GM18508 (cell line): ENCODE measurements around the gene PDE6H.

ENCODE experiments used
- ATAC-seq: cut with Tn5 transposase; IDR thresholded peaks from one replicate; pipeline ENCODE4 v1.9.1; 2021; ENCODE audit warnings: moderate number of reproducible peaks; ENCODE audit not compliant: insufficient read depth, unreplicated experiment

The PDE6H gene

DNA sequence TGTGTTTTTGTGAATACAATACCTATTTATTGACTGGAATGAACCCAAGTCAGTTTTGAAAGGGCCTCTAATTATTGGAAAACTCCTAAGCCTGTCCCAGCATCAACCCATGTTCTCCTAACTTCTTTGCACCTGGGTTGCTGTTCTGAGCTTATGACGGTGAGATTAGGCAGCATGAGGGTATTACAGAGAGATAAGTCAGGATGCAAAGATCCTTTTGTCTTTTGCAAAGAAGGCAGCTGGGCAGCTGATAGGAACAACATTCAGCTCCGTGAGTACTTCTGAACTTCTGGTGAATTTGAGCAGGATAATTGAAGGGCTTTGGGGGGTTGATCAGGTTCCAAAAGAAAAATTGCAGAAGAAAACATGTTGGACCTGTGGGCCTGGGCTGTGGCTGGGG is at the start of gene PDE6H:
PDE6H (plus strand) TSS at position 227 of the 400 bp plus-strand sequence. CDS start 4,971 bp downstream, outside the sequence.
- ATAC-seq, result no peak

DNA sequence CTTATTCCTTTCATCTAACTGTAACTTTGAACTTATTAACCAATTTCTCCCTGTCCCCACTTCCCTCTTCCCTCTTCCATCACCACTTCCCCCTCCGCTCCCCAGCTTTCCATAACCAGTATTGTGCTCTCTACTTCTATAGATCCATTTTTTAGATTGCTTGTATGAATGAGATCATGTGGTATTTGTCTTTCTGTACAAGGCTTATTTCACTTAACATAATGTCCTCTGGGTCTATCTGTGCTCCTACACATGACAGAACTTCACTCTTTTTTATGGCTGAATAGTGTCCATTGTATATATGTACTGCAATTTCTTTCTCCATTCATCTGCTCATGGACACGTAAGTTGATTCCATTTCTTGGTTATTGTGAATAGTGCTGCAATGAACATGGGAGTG is 48.9 kb upstream of the PDE6H start:
- no peak for ATAC-seq

DNA sequence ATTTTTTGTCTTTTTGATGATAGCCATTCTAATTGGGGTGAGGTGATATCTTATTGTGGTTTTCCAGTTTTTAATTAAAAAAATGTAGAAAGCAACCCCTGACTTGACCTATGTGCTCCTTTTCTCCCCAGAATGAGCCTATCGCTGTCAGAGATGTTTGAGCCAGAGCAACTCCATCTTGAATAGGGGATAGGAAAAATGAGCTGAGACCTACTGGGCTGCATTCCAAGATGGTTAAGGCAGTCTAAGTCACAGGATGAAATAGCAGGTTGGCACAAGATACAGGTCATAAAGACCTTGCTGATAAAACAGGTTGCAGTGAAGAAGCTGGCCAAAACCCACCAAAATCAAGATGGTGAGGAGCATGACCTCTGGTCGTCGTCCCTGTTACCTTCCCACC is 48.3 kb upstream of the PDE6H start:
- ATAC-seq, result no peak

DNA sequence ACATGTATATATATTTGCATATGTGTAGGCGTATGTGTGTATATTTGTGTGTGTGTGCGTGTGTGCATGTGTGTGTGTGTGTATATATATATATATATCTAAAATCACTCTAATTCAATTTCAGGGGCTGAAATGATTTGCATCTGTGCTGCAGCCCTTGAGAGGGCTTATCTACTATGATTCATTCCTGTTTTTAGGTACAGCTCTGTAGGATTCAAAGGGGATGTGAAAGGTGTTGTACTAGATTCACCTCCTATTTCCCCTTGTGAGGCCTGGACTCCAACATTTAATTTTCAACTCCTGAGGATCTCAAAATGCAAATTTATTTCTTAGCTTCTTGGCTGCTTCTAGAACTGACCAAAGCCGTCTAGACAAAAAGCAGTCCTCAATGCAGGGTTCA is 45.6 kb upstream of the PDE6H start:
- no peak for ATAC-seq

DNA sequence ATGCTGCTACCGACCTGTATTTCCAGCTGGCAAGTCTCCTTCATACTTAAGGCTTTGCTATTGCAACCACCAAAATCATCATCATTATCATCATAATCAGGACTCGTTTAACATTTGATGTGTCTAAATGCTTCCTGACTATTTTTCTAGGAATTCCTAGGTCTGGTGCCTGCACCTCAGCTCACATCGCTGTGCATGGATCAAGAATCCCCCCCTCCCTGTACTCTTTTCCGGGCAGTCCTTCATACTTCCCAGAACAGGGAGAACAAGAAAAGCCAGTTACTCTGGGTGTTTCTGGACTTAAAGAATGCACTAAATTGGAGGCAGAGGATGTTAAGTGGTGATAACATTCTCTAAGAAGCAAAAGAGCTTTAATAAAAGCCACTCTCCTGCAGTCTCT is 43.9 kb upstream of the PDE6H start:
- ATAC-seq, result no peak

DNA sequence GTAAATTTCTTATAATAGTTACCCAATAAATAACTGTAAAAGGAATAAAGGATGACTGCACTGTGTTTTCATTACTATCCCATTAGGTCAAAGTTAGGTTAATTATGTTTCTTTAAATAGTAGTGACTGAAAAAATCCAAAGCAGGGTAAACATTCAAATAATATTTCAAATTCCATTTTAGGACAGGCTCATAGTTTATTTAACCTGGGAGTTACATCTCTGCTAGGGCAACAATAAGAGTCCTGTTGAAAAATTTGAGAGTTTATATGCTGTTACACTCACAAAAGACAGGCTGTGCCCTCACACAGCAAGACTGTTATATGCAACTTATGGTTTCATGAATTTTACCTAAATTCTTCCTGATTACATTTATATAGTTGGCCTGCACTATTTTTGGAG is 42.5 kb upstream of the PDE6H start:
- ATAC-seq, result no peak

DNA sequence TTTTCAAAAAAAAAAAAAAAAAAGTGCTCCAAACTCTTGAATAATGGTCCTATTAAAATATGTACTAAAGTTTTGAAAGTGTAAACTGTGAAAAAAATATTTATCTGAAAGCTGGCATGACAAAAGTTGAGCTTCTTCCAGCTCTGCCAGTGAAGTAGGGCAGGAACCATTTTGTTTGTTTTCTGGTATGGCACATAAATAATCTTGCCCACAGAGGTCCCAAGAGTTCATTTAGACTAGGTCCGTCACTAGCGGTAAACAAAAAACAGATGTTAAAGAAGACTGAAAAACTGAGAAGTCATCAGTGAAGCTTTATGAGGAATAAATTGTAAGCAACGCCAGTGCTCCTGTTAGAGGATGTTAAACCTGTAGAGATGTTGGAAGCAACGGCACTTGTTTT is 41.5 kb upstream of the PDE6H start:
- no peak for ATAC-seq

DNA sequence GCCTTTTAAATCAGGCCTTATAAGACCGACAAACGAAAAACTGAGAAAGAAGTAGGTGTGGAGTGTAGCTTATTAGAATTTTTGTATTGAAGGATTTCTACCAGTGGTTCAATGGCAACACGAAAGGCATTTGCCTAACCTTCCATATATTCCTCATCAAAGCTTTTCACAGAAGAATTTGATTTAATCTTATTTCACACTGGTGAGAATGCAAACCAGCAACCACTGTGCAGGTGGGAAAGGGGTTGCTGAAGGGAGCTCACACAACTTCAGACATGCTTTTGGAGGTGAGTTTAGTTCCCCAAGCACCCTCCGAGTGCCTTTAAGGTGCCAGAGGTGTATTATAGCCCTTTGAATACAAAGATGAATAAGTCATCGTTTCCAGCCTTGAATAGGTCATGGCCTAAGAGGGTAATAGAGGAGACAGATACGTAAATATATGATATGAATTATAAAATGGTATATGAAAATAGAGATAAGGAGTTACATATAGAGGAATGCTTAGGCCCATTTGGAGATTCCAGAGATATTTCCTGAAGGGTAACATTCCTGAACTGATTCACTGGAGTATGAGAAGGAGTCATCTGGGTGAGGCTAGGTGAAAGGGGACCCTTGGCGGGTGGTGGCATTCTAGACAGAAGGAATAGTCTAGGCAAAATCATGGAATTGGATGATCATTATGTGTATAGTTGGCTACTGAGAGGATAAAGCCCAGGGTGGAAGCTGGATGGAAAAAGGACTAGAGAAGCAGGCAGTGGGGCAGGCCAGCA is 40.9 kb upstream of the PDE6H start:
- ATAC-seq, result no peak

DNA sequence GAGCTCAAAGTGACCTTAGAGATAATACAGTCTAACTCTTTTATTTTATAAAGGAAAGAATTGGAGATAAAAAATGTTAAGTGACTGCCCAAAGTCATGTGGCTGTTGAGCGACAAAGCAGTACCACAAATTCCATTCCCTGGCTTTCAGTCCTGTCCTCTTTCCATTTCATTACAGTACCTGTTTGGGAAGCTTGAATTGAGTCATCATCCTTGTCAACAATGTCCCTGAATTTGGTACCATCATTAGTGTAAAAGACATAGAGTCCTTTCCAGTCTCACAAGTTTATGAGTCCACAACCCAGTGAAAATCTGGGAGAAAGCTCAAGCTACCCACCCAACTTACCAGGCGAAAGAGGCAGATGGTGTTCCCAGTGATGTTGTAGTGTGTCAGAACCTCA is 38.3 kb upstream of the PDE6H start:
- no peak for ATAC-seq

DNA sequence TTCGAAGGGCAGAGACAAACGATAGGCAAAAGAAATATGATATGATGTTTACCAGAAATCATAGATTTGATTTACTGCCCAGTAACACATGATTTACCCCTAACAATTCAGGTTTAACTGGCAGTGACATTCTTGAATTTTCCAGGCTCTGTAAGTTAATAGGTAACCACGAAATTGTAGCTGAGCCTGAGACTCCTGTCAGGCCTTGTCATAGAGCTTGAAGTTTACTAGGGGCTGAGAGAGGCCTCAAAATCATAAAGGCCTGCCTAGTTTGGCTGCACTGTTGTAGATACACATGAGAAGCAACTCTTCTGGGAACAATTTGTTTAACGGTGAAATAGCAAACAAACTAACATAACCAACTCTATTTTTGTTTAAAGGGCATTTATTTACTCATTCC is 37.8 kb upstream of the PDE6H start:
- ATAC-seq, result no peak

DNA sequence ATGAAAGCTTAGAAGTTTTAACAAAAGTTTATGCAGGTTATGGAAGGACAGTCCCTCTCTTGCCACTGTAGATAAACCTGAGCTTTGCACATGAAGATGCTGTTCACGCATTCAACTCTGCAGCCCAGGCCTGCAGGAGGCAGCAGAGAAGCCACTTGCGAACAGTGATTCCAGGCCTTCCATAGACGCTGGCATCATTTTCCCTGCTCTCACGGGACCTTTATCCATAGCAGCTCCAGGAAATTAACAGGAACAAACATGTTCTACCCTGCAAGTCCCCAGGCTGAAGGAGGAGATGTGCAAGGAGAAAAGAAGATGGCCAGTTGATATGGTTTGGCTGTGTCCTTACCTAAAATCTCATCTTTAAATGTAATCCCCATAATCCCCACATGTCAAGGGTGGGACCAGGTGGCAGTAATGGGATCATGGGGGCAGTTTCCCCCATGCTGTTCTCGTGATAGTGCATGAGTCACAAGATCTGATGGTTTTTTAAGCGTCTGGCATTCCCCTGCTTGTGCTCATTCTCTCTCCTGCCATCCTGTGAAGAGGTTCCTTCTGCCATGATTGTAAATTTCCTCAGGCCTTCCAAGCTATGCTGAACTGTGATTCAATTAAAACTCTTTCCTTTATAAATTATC is 36.5 kb upstream of the PDE6H start:
- no peak for ATAC-seq

DNA sequence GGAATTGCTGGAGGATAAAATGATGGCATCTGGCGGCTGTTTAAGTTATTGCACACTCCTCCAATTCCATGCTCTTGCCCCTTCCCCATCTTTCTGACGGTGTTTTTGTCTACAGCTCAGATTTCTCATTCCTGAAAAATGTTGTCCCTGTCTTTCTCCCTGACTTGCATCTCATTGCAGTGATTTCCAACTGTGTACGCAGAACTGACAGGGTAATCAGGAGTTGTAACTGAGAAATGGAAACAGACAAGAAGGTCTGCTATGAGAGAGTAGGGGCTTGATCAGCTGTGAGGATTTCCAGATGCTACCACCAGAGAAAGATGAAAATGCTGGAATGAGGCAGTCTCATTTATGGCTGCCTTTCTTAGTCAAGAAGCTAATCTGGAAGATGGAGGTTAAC is 35.8 kb upstream of the PDE6H start:
- ATAC-seq, result no peak

DNA sequence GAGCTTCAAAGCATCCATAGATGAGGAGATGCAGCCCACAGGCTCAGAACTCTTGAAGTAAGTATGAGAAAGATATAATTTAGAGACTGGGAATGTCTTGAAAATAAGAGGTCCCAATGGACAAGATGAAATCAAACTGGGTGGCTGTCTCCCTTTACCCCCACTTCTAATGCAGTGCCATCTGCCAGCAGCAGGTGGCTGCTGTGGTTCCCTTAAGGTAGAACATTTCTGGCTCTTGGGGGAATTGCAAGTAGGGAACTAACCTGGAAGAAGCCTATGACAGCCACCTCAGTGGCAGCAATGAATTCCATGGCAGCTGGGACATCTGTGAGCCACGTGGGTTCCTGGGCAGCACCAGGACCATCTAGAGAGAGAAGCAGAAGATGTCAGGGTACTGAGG is 35.2 kb upstream of the PDE6H start:
- ATAC-seq, result no peak

DNA sequence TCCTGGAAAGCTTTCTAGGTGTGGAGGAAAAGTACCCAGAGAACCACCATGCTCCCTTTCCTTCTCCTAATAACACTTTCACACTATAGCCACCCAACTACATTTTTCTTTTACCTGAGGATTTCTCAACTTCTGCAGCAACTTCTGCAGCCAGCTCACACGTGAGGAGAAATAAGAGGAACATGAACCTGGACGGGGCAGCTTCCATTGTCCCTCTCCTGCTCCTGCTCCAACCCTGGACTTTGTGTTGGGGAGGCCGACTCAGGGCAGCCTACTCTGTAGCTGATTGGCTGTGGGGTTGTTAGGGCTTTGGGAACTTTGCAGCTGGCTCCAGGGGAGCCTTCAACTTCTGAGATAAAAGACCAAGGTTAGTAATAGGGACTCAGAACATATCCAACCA is 34.5 kb upstream of the PDE6H start, which contains the start of gene ERP27:
ERP27 (minus strand) TSS at position 237 of the 400 bp plus-strand sequence; CDS start at position 208, 29 bp downstream.
- ATAC-seq, result no peak

DNA sequence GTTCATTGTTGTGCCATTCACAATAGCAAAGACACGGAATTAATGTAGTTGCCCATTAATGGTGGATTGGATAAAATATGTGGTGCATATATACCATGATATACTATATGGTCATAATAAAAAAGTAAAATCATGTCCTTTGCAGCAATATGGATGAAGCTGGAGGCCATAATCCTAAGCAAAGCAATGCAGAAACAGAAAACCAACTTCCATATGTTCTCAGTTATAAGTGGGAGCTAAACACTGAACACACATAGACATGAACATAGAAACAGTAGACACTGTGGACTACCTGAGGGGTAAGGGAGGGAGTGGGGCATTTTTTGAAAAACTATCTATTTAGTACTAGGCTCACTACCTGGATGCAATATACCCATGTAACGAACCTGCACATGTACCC is 31.5 kb upstream of the PDE6H start:
- no peak for ATAC-seq

DNA sequence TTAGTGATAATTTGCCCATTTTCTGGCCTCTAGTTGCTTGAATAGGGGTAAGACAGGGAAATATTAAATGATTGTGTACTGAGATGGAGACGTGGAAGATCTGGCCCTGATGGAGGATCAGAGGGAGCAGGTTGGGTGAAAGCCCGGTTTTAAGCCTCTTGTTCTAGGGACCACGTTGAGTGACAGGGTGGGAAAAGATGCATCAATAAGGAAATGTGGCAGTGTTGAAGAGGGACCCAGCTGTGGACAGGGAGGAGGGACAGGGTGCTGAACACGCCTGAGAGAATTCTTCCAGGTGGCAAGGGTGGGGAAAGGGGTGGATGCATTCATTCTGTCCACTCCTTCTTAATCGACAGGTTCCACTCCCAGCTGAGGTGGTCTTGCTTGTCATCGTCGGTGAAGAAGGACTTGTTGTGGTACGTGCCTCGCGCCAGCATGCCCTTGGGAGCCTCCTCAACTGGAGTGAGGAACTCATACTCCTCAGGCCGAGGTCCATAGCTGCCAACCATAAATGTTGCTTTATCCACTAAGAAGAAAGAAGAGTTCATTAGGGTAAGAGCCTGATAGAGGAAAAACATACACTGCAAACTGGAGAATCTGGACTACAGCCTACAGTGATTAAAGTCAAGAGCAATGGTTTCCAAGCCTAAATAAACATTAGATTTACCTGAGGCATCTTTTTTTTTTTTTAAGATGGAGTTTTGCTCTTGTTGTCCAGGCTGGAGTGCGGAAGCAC is 30.5 kb upstream of the PDE6H start:
- ATAC-seq, result no peak

DNA sequence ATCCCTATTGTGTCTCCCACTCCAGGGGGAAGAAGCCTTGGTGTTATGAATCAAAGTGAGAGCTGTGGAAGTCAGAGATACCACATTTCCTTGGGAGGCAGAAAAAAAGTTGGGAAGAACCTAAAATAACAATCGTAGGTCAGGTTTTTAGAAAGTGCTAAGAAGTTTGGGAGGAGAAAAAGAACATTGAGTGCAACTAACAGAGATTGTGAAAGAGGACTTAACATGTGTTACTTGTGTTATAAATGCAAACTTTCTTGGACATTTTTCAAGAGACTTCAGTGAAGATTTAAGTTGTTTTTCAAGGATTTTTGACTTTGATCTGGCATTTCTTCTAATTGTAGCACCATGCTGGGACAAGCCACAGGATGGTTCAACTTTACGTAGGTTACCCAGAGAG is 26.7 kb upstream of the PDE6H start:
- no peak for ATAC-seq

DNA sequence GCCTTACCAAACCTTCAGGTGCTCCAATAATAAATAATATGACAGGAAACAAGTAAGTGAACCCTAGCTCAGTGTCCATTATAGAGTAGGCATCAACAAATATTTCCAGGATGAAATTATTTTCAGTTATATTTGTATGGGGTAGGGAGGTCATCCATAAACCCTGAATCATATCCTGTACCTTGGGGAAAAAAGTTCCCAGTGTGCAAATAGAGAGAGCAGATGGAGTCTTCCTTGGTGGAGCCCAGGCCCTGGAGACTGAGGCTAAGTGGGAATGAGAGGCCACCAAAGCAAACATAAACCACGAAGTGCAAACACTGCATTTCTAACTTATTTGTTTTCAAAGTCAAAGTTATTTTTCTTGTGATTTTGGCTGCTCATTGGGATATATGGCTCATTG is 26.0 kb upstream of the PDE6H start:
- no peak for ATAC-seq

DNA sequence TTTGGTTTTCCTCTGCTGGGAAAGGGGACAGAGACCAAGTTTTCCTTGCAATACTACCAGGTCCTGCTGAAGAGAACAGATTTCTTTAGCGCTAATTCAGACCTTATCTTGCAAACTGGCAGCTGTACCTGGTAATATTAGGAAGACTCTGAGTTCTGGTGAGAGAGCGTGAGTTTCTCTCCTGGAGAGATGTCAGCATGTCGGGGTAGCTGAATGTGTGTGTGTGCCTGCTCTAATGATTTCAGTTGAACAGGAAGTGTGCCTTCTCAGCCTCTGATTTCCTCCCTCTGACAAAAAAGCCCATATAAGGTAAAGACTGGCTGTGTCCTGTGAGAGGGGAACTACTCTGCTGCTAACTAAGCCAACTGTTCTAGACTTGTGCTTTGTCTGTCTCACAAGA is 24.2 kb upstream of the PDE6H start:
- ATAC-seq, result peak; percentile 90

DNA sequence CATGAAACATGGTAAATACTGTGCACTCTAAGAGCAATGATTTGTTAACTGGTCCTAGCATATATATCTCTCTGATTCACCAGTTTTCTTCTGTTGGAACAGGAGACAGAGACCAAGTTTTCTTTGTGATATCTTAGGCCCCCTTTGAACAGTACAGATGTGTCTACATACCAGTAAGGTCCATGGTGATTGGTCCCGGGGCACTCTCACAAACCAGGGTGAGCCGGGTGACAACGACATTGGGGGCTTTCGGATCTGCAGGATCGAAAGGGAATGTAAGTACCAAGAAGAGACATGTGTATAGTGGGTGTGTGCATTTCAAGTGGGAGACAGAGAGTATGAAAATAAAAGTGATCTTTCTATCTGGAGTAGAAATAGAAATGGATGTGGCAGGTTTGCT is 23.2 kb upstream of the PDE6H start:
- no peak for ATAC-seq

DNA sequence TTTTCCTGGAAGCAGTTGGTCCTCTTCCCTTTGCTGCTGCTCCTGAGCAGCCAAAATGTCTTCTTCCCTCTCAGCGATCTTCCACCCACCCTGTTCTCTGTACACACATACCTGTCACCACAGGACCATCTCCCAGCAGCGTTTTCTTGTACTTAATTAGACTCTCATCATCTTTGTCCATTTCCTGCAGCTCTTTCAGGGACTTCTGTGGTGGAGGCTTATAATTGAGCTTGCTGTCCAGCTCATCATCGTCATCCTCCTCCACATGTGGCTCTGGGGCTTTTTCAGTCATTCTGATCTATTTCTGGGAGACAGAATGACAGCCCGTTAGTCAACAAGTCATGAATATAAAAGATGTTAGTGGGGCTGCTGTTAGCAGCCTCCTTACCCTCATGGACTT is 22.4 kb upstream of the PDE6H start:
- ATAC-seq, result no peak
